GM19035 (cell line): ENCODE data around the gene LRCH1.
A peak's percentile ranks its signal among the peaks of the same experiment; 100 is the strongest.

Source experiments
- ATAC-seq: cut with Tn5 transposase; IDR thresholded peaks from one replicate; pipeline ENCODE4 v1.9.1; 2021; ENCODE audit not compliant: unreplicated experiment

Gene LRCH1

GRCh38 chr13:46531953-46532352, 21.0 kb upstream of the LRCH1 start:
- ATAC-seq, result no peak

GRCh38 chr13:46535002-46535401, 18.0 kb upstream of the LRCH1 start:
- no peak for ATAC-seq

GRCh38 chr13:46535825-46536224, 17.1 kb upstream of the LRCH1 start:
- no peak for ATAC-seq

GRCh38 chr13:46536341-46536740, 16.6 kb upstream of the LRCH1 start:
- no peak for ATAC-seq

- ATAC-seq, result no peak
Measured at GRCh38 chr13:46539231-46539630, 13.7 kb upstream of the LRCH1 start.

- no peak for ATAC-seq
Measured at GRCh38 chr13:46541210-46541609, 11.8 kb upstream of the LRCH1 start.

GRCh38 chr13:46542833-46543232, 10.1 kb upstream of the LRCH1 start:
- ATAC-seq, result no peak

GRCh38 chr13:46543287-46543686, 9.7 kb upstream of the LRCH1 start:
- no peak for ATAC-seq

- peak; percentile 69 for ATAC-seq
Measured at GRCh38 chr13:46544208-46544607, 8.8 kb upstream of the LRCH1 start.

- ATAC-seq, result no peak
Measured at GRCh38 chr13:46544811-46545210, 8.2 kb upstream of the LRCH1 start.

- no peak for ATAC-seq
Measured at GRCh38 chr13:46546084-46546768, 6.7 kb upstream of the LRCH1 start.

GRCh38 chr13:46550822-46551221, 2.1 kb upstream of the LRCH1 start:
- no peak for ATAC-seq

- no peak for ATAC-seq
Measured at GRCh38 chr13:46551410-46552302, 1.3 kb upstream of the LRCH1 start.

GRCh38 chr13:46552303-46552682, 677 bp upstream of the LRCH1 start:
- ATAC-seq, result no peak

GRCh38 chr13:46553521-46553885, 533 bp downstream of the LRCH1 start:
- no peak for ATAC-seq

GRCh38 chr13:46553886-46554858, 1.2 kb downstream of the LRCH1 start:
- peak; percentile 55 for ATAC-seq

- ATAC-seq, result no peak
Measured at GRCh38 chr13:46554951-46555350, 2.0 kb downstream of the LRCH1 start.

GRCh38 chr13:46555722-46556417, 2.9 kb downstream of the LRCH1 start:
- no peak for ATAC-seq

- ATAC-seq, result no peak
Measured at GRCh38 chr13:46556418-46556779, 3.4 kb downstream of the LRCH1 start.

- no peak for ATAC-seq
Measured at GRCh38 chr13:46559272-46559805, 6.4 kb downstream of the LRCH1 start.
